HG03342 (cell line): Measurements from ENCODE around the gene CDH23.

Experiments used
- ATAC-seq: cut with Tn5 transposase; IDR thresholded peaks from one replicate; pipeline ENCODE4 v1.9.1; 2021; ENCODE audit warnings: mild to moderate bottlenecking, moderate library complexity; ENCODE audit not compliant: unreplicated experiment

CDH23 gene

DNA sequence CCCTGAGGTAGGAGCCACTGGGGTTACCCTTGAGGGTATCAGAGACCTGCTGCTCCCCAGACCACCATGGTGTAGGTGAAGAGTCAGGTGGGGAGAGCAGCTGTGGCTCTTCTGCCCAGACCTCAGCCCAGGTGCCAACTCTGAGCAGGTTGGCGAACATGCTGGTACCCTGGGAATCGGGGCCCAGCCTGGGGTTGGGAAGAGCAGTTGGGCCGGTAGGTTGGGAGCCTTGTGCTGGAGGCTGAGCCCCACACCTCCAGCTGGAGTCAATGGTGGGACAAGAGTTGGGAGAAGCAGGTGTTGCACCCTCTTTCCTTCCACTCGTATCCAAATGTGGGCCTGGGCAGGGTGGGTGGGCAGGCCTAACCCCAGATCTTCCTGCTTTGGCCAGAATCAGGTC, 114.5 kb downstream of the CDH23 start:
- no peak for ATAC-seq

DNA sequence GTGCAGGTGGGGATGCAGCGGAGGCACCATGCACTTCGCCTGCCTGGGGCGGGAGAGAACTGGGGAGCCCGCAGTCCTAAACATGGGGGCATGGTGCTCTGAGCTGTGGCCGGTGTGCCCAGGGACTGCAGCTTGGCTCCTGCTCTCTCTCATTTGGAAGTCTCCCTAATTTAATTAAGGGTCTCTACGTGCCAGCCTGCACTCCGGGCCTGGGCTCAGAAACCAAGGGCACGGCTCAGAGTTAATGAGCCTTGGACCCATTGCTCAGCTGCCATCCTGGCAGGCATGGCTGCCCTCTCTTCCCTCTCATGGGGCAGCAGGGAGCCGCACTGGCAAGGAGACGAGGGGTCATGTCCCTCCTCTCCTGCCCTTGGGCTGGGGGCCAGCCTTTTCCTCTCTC, 115.6 kb downstream of the CDH23 start:
- no peak for ATAC-seq

DNA sequence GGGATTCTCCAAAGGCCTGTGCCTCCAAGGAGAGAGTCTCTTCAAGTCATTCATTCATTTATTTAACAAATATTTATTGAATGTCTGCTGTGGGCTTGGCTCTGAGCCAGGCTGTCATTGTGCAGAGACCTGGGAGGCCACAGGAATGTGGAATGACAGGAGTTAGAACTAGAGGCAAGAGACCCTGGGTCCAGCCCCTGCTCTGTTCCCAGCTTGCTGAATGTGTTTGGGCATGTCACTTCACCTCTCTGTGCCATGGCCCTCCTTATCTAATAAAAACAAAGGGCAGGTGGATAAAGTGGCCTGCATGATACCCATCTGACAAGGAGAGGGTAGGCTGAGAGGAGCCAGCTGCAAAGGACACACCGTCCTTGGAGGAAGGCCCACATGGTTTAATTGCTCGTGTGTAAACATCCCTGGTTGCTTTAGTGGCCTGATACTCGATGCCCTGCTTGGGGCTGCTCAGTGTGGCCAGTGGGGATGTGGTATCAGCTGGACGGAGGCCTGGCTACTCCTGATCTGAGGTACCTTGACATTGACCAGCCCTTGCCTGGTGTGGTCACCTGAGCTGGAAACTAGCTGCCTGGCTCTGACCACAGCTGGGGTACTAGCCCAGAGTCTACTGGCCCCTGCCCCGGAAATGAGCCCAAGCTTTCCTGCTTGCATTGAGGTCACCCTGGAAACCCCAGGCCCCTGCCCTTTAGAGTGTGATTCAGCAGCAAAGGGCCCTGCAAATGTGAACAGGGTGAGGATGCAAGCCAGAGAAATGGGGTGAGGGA, 116.2 kb downstream of the CDH23 start:
- ATAC-seq: no peak

DNA sequence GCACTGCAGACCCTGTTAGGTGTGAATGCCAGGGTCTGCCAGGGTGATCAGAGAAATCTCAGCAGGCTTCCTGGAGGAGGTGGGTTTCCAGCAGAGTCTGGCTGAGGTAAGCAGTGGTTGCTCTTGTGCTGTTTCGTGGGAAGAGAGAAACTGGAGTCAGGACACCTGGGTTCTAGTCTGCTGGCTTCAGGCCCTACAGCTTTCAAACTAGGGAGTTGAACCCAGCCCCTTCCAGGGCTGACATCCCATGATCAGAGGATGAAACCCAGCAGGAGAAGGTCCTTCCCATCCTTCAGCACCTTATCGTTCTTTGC, 116.8 kb downstream of the CDH23 start:
- ATAC-seq: no peak

DNA sequence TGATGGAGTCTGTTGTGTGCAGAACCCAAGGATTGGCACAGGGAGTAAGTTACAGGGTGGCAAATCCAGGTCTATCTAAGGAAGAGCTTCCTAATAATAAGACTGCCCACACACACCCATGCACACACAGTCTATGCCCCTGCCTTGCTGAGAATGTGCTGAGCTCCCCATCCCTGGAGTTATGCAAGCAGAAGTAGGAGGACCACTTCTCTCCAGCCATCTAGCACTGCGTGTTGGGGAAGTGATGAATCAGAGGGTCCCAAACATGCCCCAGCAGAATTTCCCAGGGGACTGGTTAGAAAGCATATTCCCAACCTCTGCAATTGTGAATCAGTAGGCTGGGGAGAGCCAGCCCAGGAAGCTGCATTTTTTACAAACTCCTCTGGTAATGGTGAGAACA, 117.2 kb downstream of the CDH23 start:
- ATAC-seq: no peak

DNA sequence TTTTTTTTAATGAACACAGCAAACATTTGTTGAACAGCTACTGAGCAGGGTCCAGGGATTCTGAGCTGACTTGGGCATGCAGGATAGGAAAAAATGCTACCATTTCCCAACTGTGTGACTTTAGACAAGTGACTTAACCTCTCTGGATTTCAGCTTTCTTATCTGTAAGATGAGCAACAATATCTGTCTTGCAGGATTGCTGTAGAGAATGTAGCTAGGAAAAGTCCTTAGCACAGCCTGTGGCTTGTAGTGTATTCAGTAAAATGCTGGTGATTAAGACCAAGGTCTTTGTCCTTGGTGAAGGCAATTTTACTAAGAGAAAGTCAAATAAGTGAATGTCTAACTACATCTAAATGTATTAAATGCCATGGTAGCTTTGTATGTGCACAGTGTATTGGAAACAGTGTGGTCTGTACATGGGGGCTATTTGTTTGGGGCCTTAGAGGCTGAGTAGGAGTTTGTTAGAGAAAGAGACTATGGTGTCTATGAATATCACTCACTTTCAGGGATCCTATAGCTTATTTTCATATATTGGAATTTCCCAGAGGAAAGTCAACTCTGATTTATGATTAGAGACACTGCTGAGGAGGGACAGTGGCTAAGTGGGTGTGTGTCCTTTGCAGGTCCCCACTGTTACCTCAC, 118.9 kb downstream of the CDH23 start:
- no peak for ATAC-seq

DNA sequence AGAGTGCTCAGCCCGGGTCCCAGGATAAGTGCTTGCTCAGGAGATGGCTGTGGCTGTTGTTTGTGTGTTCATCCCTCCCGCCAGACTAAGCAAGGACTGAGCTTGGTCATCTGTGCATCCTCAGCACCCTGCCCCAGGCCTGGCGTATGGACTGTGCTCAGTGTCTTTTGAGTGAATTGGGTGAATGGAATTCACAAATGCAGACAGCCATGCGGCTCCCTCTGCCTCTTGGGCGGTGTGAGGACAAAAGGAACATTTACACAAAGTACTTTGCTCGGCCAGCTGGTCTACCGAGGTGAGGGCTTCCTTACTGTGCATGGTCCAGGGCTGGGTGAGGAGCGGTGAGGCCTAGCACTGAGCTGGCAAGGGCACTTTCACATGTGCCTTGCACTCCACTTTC, 120.2 kb downstream of the CDH23 start:
- no peak for ATAC-seq

DNA sequence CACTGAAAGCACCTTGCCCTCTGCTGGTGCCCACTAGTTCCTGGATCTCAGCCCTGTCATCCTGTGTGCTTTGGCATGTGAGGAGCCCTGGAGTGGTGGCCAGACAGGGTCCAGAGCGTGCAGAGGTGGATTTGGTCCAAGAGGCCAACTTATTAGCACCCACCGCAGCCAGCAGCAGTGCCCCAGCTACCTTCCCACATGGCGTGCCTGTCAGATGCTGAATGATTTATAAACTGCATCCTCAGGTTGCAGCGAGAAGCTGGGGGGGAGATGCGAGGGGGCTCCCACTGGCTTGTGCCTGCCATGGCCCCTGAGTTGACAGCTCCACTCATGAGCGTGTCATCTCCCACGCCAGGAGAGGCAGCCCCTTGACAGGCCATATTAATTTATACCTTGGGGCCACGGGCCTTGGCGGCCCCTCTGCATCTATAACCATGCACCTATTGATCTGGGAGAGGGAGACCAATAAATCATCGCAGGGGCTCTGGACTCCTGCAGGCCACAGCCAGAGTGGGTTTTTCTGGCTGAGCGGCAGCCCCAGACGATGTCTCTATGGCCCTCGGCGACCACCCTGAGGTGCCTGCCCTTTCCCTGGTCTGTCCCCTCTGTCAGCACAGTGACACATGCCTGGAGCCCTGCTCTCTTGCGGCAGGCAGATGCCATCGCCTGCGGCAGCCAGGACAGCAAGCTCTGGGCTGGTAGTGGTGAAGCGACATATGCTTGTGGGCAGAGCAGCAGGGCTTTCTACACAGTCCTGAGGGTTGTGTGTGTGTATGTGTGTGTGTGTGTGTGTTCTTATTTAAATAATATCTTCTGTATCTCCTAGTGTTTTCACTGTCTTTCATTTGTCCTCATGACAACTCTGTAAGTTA, 120.8 kb downstream of the CDH23 start:
- no peak for ATAC-seq

DNA sequence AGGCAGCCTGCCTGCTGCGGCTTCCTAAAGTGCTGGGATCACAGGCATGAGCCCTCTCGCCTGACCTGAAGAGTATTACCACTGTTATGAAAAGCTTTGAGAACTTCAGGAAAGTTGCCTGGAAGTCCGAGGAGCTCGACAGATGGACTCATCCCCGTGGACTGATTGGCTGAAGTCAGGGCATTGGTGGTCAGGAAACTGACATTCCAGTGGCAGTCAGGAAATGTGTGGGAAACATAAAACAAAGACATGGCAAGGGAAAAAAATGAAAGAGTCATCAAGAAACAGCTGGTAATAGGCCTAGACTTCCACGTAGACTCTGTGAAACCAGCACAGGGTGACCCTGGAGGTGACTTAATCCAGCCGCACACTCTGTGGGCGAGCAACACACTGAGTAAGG, 123.3 kb downstream of the CDH23 start:
- ATAC-seq: no peak

DNA sequence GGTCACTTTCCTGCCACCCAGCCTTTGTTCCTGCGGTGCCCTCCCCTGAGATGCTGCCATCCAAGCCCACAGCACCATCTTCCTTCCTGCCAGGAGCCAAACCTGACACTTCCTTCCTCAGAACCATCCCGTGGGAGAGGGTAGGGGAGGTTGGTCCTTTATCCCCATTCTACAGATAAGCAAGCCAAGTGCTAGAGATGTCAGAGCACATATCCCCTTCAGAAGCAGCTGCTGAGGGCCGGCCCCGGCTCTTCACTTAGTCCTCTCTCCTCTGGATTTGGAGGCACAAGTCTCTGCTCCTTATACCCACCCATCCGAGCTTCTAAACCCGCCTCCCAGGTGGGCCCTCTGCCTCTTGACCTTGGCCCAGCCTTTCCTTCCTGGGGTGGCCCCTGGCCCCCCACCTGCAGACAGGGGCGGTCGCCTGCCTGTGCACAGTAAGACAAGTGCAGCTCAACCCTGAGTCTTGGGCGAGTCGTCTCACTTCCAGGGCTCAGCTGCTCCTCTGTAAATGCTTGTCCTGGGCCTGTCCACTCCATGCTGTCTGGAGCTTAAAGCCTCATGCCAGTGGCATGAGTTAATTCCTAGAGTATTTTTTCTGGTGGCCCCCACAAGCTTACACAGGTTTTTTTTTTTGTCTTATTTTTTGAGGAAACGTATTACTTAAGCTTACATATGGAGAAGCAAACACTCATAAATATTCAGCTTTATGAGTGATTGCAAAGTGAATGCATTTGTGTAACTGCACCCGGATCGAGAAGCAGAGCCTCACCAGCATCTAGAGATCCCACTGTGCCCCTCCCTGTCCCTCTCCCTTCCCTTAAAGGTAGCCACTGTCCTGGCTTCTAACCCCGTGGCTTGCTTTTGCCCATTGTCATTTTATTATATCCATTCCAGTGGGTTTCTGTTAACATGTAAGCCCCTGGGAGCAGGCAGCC, 125.1 kb downstream of the CDH23 start:
- no peak for ATAC-seq

DNA sequence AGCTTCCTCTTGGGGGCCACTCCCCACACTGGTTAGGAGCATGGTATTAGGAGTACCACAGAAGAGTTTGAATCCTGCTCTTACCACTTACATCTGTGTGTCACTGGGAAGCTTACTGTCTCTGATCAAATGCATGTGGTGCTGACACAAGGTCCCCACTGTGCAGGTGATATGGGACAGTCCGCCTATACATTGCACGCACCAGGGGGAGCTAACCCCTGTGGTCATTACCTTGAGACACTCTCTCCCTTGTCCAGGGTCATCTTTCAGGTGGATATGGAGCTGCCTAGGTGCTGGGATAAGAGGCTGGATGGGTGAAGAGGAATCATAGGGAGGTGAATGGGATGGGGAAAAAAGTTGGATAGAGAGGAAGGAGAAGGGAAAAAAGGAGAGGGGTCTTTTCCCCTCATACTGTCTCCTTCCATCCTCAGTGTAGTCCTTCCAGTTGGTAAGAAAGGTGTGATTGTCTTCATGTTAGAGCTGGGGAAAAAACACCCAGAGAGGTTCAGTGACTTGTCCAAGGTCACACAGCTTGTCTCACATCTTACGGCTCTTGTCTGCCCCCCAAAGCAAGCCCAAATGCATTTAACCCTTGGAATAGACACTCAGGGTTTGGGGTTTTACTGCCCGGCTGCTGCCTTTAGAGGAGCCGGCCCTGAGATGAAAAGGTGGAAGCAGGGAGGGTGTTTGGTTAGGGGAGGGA, 125.9 kb downstream of the CDH23 start:
- no peak for ATAC-seq

DNA sequence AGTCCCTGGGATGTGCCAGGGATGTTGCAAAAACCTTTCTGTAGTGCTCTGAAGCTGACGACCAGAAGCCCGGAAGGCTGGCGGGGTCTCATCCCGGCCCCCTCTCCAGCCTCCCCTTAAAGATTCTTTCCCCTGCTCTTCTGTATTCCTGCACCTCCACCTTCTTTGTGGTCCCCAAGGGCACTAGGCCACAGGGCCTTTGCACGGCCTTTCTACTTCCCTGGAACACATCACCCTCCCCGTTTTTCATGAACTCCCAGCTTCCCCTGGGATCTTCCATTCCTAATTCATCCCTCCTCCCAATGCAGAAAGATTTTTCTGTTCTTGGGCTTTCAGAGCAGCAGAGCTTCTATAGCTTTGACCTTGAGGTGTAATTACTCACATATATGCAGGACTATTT, 127.0 kb downstream of the CDH23 start:
- no peak for ATAC-seq

DNA sequence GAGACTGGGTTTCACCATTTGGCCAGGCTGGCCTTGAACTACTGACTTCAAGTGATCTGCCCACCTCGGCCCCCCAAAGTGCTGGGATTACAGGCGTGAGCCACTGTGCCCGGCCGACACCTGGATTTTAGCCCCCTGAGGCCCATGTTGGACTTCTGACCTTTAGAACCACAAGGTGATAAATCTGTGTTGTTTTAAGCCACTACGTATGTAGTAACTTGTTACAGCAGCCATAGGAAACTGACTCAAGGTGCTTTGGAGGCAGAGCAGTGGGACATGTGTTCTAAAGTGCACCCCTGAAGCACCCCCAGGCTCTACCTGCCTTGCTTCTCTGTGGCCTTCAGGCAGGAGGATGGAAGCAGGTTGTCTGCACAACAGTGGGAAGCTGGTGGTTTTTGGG, 128.4 kb downstream of the CDH23 start:
- ATAC-seq: no peak

DNA sequence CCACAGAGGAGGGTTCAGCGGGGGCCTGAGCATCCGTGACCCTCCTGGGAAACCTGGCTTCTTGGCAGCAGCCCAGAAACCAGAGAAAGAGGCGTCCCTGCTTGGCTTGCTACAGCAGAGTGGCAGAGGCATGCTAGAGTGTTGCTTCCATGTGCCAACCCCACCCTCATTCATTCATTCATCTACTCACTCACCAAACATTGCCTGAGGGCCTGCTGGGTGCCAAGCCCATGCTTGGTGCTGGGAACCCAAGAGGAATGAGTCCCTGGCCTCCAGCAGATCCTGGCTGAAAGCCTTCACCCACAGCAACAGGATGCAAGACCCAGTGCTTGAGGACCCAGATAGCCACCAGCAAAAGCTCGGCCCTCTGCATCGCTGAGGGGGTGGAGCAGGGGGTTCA, 129.0 kb downstream of the CDH23 start:
- ATAC-seq: no peak

DNA sequence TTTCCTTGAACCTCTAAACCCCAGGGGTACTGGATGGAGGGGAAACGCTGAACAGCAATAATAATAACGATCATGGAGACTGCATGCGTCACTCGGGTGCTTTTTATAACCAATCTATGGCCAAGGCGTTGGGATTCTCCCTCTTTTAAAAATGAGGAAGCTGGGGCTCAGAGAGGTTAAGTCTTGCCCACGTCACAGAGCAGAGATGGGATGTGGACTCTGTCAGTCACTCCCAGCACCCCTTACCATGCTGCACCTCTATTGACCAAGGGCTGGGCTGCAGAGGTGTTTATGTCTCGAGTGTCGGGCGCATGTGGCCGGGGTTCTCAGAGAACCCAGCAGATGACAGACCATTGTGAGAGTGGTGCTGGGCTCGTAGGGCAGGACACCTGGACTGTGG, 129.9 kb downstream of the CDH23 start:
- ATAC-seq: no peak

DNA sequence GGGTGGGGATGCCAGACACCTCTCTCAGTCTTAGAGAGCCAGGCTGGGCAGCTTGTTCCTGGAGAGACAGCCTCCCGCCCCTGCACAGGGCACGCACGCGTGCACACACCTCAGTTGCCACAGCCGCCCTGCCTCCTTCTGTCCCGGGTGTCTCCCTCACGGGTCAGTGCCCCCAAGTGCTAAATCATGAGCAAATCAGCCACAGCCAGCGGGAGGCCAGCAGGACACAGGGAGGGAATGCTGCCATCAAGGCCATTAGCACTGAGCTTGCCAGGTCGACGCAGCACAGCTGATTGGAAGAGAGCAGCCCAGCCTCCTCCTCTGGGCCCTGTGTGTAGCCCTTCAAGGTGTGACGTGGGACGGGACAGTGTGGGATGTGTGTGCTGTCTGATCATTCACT, 130.4 kb downstream of the CDH23 start:
- ATAC-seq: no peak

DNA sequence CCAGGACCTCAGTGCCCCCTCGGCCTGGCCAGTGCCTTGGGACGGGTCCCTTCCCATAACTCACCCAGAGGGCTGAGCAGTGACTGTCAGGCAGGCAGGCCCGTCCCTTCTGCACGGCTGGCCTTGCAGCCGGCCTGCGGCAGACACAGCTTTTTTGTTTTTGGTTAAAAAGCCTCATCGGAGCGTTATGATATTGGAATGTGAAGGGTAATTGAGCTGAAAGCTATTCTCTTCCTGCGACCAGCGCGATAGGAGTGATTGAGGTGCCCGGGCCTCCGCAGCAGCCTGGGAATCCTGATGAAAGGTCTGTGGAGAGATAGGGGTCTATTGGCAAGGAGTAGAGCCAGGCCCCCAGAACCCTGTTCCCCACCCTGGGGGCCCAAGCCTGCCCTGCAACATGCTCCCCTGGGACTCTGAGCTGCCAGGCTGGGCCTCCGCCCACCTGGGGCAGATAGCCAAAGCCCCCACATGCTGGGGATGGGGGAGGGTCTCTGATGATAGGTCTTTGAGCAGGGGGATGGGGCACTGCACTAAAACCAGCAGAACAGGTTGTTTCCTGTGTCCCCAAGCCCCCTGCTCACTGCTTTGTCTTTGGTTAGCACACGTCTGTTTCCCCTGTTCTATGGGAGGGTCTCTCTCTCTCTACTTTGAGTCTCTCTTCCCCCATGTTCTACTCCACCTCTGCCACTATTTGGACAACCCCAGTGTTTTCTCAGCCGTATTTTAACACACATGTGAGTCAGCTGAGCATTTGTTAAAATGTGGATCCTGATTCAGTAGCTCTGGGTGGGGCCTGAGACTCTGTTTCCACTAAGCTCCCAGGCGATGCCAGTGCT, 131.9 kb downstream of the CDH23 start:
- ATAC-seq: no peak

DNA sequence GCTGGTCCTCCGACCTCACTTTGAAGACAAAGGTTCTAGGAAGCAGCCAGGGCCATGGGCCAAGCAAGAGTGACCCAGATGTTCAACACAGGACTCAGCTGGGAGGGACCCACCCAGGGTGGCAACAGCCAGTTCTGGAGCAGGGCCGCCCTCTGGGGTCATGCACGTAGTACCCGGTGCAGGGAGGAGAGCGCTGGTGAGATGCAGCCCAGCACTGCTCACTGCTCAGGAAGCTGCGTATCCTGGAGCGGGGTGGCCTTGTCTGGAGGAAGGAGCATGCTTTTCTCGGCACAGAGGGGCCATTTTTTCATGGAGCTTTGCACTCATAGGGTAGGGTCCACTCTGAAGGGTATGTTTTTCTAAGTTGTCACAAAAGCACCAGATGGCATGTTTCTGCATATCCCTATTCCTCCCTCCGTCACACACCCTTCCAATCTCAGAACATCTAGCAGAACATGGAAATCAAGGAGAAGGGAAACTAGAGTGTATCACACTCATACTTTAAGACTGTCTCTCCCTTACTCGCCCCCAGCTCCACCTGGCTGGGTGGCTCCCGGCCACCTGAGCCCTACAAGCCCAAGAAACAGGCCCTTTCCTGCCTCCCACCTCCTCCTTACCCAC, 132.6 kb downstream of the CDH23 start:
- ATAC-seq: no peak

DNA sequence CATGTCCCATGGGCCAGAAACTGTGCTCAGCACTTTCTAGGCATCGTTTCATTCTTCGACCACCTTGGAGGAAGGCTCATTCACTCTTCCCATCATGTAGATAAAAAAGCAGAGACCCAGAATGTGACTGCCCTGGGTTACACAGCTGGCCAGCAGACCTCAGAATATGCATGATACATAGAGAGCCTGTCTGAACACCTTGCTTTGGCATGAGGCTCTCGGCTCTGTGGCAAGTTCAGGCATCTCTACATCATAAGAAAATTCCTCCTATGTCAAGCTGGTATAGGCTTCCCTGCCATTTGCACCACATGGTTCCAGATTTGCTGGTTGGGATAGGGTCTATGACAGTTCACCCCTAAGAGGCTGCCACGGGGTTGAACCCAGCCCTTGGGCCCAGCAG, 134.1 kb downstream of the CDH23 start:
- no peak for ATAC-seq
